Thymus (tissue), 11 donors: ENCODE data around the gene TICRR. TPM values are rescaled to one million over a fixed set of nuclear protein-coding genes. Genes with fewer than 3 reads are reported as not detected.
"Not testable (repeated sequence)": the region's sequence is repeated elsewhere in the genome, so short reads cannot be mapped to it uniquely, and the experiment has no call there.

Experiments used
- DNase-seq, 9 donors: peaks; one replicate each; pipeline ENCODE4 v3.0.0-alpha.2; 2013; ENCODE audit warnings: low spot score in 9 of 9, low read depth in 6 of 9, missing footprints in 1 of 9
- H3K27ac ChIP-seq, 2 donors: one replicate each; pipeline ENCODE4 v1.5.1; 2013; ENCODE audit warnings: control low read depth in 1 of 2, low read depth in 1 of 2, low read length in 1 of 2, mild to moderate bottlenecking in 1 of 2, moderate library complexity in 1 of 2
- H3K27me3 ChIP-seq, 2 donors: one replicate each; pipeline ENCODE4 v1.5.1; 2013; ENCODE audit warnings: low read length in 1 of 2; ENCODE audit not compliant: control insufficient read depth in 2 of 2, insufficient read depth in 1 of 2
- H3K36me3 ChIP-seq, 2 donors: one replicate each; pipeline ENCODE4 v1.5.1; 2013; ENCODE audit warnings: low read length in 1 of 2, mild to moderate bottlenecking in 1 of 2, moderate library complexity in 1 of 2; ENCODE audit not compliant: control insufficient read depth in 2 of 2, insufficient read depth in 2 of 2
- H3K4me1 ChIP-seq, 2 donors: one replicate each; pipeline ENCODE4 v1.5.1; 2013; ENCODE audit warnings: low read length in 2 of 2; ENCODE audit not compliant: control insufficient read depth in 2 of 2, insufficient read depth in 2 of 2
- H3K4me3 ChIP-seq, 2 donors: one replicate each; pipeline ENCODE4 v1.5.1; 2013; ENCODE audit warnings: low read length in 2 of 2, control low read depth in 1 of 2, mild to moderate bottlenecking in 1 of 2
- H3K9me3 ChIP-seq, 2 donors: one replicate each; pipeline ENCODE4 v1.5.1; 2013; ENCODE audit warnings: low read length in 1 of 2, mild to moderate bottlenecking in 1 of 2; ENCODE audit not compliant: control insufficient read depth in 2 of 2, insufficient read depth in 1 of 2
- WGBS: extraction: QIAGEN DNeasy Blood & Tissue Kit; methylation state at CpG from one replicate; pipeline ENCODE4 v1.1.7; 2013; 5-methylcytosine and 5-hydroxymethylcytosine counted together
- polyA plus RNA-seq: library from polyadenylated mRNA; stranded (reverse); fragments of 200-250 nt; gene quantifications from one replicate; pipeline ENCODE4 v1.2.3, GENCODE V29; 2013
- total RNA-seq: library from RNA; stranded (reverse); fragments of 120-200 nt; gene quantifications from one replicate; pipeline ENCODE4 v1.2.4, GENCODE V29; 2013
- donor health status: healthy.

The TICRR gene
- total and polyA plus RNA-seq, 2 donors, result 0.32 to 3.5 TPM

GRCh38 chr15:89578146-89578545 lies 2.9 kb downstream of the TICRR start:
- Histone ChIP-seq H3K27ac (no peak overlapping the region), H3K4me1 (peaks cover 7 to 15% of the 10 kb centered on the region in 2 donors), H3K36me3 (peaks cover 5 to 25% of the 10 kb centered on the region in 2 donors), H3K4me3 (no peak overlapping the region), H3K27me3 (no peaks in the 10 kb centered on the region), H3K9me3 (no peaks in the 10 kb centered on the region)
- no peak for DNase-seq
- 89% methylated on average over 2 of the region's 2 CpGs for WGBS

DNA sequence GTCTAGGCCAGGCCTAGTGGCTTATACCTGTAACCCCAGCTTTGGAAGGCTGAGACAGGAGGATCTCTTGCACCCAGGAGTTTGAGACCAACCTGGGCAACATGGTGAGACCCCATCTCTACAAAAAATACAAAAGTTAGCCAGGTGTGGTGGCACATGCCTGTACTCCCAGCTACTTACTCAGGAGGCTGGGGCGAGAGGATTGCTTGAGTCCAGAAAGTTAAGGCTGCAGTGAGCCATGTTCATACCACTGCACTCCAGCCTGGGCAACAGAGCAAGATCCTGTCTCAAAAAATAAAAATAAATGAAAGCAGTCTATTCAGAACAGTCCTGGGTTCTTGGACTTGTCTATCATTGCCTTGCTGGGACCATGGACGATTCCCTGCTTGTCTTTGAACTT lies 5.5 kb downstream of the TICRR start:
- not testable (repeated sequence) for H3K9me3 ChIP-seq, H3K27me3 ChIP-seq, H3K4me3 ChIP-seq, H3K27ac ChIP-seq, DNase-seq
- WGBS, result 97% methylated on average over 2 of the region's 2 CpGs
- peaks cover 14 to 43% of the 10 kb centered on the region in 2 donors for H3K36me3 ChIP-seq
- peaks cover 7 to 15% of the 10 kb centered on the region in 2 donors for H3K4me1 ChIP-seq

DNA sequence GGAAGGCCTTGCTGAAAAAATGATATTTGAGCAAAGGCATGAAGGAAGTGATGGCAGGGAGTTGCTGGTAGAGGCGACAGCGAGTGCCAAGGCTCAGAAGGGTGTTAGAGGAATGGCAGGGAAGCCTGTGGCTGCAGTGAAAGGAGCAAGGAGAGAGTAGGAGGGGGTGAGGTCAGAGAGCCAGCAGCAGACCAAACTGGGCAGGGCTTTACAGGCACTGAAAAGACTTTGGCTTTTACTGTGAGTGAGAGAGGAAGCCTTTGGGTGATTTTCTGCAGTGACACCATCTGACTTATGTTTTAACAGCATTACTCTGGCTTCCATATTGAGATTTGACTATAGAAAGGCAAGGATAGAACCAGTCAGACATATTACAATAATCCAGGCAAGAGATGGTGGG lies 11.4 kb downstream of the TICRR start:
- no peak for DNase-seq
- H3K27me3 ChIP-seq, result no peaks in the 10 kb centered on the region
- H3K4me3 ChIP-seq, result no peak overlapping the region
- no peak overlapping the region for H3K27ac ChIP-seq
- 100% methylated on average over 2 of the region's 2 CpGs for WGBS
- H3K36me3 ChIP-seq, result peaks cover 38 to 68% of the 10 kb centered on the region in 2 donors
- H3K4me1 ChIP-seq, result no peaks in the 10 kb centered on the region
- H3K9me3 ChIP-seq, result no peaks in the 10 kb centered on the region

- Histone ChIP-seq H3K4me3 (no peak overlapping the region), H3K9me3 (no peaks in the 10 kb centered on the region), H3K36me3 (peaks cover 36 to 68% of the 10 kb centered on the region in 2 donors), H3K27me3 (no peaks in the 10 kb centered on the region), H3K4me1 (no peaks in the 10 kb centered on the region), H3K27ac (no peak overlapping the region)
- 90% methylated on average over 4 of the region's 4 CpGs for WGBS
- DNase-seq, result no peak
Observed at GRCh38 chr15:89587955-89588354, 12.7 kb downstream of the TICRR start.

DNA sequence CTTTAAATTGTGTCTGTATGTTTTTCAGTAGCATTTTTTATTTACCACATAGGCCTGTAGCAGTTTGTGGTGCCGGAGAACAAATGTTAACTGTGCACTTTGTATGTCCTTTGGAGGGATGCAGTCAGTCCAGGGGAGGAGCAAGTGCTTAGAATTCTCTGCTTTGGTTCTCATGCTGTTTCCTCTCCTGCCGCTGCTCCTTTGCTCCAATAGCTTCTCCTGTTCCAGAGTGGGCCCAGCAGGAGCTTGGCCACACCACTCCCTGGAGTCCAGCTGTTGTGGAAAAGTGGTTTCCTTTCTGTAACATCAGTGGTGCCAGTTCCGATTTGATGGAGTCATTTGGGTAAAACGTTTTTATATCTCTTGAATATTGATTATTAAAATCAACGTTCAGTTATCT lies 16.6 kb downstream of the TICRR start:
- H3K27ac ChIP-seq, result no peak overlapping the region
- no peak overlapping the region for H3K4me3 ChIP-seq
- peaks cover 33 to 60% of the 10 kb centered on the region in 2 donors for H3K36me3 ChIP-seq
- DNase-seq, result no peak
- WGBS, result 98% methylated on average over 5 of the region's 5 CpGs
- H3K27me3 ChIP-seq, result no peaks in the 10 kb centered on the region
- H3K9me3 ChIP-seq, result no peaks in the 10 kb centered on the region
- H3K4me1 ChIP-seq, result no peaks in the 10 kb centered on the region

GRCh38 chr15:89593018-89593417 lies 17.7 kb downstream of the TICRR start:
- 98% methylated on average over 4 of the region's 4 CpGs for WGBS
- no peaks in the 10 kb centered on the region for H3K27me3 ChIP-seq
- H3K4me1 ChIP-seq, result no peaks in the 10 kb centered on the region
- no peak overlapping the region for H3K27ac ChIP-seq
- no peak overlapping the region for H3K4me3 ChIP-seq
- peaks cover 28 to 52% of the 10 kb centered on the region in 2 donors for H3K36me3 ChIP-seq
- DNase-seq, result no peak
- H3K9me3 ChIP-seq, result no peaks in the 10 kb centered on the region

GRCh38 chr15:89599021-89599420 lies 23.8 kb downstream of the TICRR start:
- H3K36me3 ChIP-seq, result peaks cover 32 to 50% of the 10 kb centered on the region in 2 donors
- H3K27ac ChIP-seq, result no peak overlapping the region
- no peaks in the 10 kb centered on the region for H3K27me3 ChIP-seq
- no peaks in the 10 kb centered on the region for H3K9me3 ChIP-seq
- no peaks in the 10 kb centered on the region for H3K4me1 ChIP-seq
- WGBS, result 99% methylated on average over 4 of the region's 4 CpGs
- DNase-seq, result no peak
- H3K4me3 ChIP-seq, result no peak overlapping the region

DNA sequence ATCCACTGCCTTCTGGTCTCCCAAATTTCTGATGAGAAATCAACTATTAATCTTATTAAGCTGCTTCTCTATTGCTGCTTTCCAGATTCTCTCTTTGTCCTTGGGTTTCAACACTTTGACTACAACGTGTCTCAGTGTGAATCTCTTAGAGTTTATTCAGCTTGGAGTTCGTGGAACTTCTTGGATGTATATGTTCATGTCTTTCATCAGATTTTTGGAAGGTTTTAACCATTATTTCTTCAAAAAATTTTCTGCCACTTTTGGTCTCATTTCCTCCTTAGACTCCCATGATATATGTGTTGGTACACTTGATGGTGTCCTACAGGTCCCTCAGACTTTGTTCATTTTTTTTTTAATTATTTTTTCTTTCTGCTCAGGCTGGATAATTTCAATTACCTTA lies 36.0 kb downstream of the TICRR start:
- Histone ChIP-seq H3K27ac (no peak overlapping the region), H3K4me3 (no peak overlapping the region), H3K27me3 (no peaks in the 10 kb centered on the region), H3K36me3 (peaks cover 25 to 39% of the 10 kb centered on the region in 2 donors), H3K4me1 (no peaks in the 10 kb centered on the region), H3K9me3 (peaks cover 0 to 4% of the 10 kb centered on the region in 2 donors)
- 98% methylated on average over 2 of the region's 2 CpGs for WGBS
- DNase-seq, result no peak

DNA sequence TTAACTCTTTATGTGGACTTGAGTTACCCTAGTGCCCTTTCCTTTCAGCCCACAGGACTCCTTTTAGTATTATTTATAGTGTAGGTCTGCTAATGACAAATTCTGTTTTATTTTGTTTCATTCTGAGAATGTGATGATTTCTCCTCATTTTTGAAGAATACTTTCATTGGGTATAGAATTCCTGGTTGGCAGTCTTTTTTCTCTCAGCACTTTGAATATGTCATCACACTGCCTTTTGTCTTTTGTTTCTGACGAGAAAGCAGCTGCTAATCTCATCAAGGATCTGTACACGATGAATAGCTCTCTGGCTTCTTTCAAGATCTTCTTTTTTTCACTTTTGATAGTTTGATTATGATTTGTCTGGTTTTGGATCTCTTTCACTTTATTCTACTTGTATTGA lies 37.8 kb downstream of the TICRR start:
- Histone ChIP-seq H3K4me3 (no peak overlapping the region), H3K9me3 (peaks cover 0 to 4% of the 10 kb centered on the region in 2 donors), H3K27ac (no peak overlapping the region), H3K4me1 (no peaks in the 10 kb centered on the region), H3K36me3 (peaks cover 35 to 47% of the 10 kb centered on the region in 2 donors), H3K27me3 (no peaks in the 10 kb centered on the region)
- DNase-seq, result no peak
- WGBS, result 81% methylated on average over 2 of the region's 2 CpGs

DNA sequence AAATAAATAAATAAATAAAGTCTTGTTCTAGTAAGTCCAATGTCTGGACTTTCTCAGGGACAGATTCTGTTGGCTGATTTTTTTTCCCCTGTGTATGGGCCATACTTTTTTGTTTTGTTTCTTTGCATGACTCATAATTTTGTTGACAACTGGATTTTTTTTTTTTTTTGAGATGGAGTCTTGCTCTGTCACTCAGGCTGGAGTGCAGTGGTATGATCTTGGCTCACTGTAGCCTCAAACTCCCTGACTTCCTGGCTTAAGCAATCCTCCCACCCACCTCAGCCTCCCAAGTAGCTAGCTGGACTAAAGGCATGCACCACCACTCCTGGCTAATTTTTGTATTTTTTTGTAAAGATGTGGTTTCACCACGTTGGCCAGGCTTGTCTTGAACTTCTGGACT lies 38.9 kb downstream of the TICRR start:
- Histone ChIP-seq H3K4me3 (no peak overlapping the region), H3K4me1 (no peaks in the 10 kb centered on the region), H3K27me3 (no peaks in the 10 kb centered on the region), H3K9me3 (peaks cover 0 to 4% of the 10 kb centered on the region in 2 donors), H3K36me3 (peaks cover 37 to 51% of the 10 kb centered on the region in 2 donors), H3K27ac (no peak overlapping the region)
- WGBS, result 93% methylated on average over 1 of the region's 1 CpG
- no peak for DNase-seq
